Heart left ventricle (tissue), 13 donors: ENCODE data around the gene HGFAC.

Experiments used
- POLR2A ChIP-seq, 2 donors: fragments of 450-650 bp; IDR thresholded peaks; one replicate each; pipeline ENCODE4 v1.6.1; 2017; ENCODE audit warnings: antibody characterized with exemption in 2 of 2, mild to moderate bottlenecking in 2 of 2, moderate library complexity in 2 of 2
- TF ChIP-seq, protein P1 (sequence below), 12 donors: fragments of 200-600 bp; sonication (generic) in 4 of 12; IDR thresholded peaks; one replicate each; pipeline versions ENCODE4 v1.5.0 to v1.8.0; 2018 to 2022; ENCODE audit warnings: antibody characterized with exemption in 12 of 12, mild to moderate bottlenecking in 5 of 12
- donor health status: ischemic (EF 13 %, LVEDD 7.1; RV severe dilation, severe dysfunction).
- donor health status: DM: no; HTN: yes; CAD: no.
- donor health status: DM: no; HTN: no; CAD: no.
- donor health status: ischemic (EF 25% LVEDD 6.9; RV normal size, moderate dysfunction).
- donor health status: ischemic (EF 25% LVEDD 5.7; RV mildly dilated, moderate dysfunction).
- donor health status: ischemic (EF 35%, LVEDD 5.7; RV mildly dilated, moderate dysfunction).
- donor health status: nonischemic (EF 11% LVEDD 7.7; RV severe dilation, severe dysfunction).
- donor health status: DM: yes; HTN: yes; CAD: no.
- donor health status: PGD.
- donor health status: ischemic (EF 29% LVEDD 5.4; RV normal size, mild dysfunction).
- donor health status: nonischemic (EF 23%, LVEDD 6.1; RV moderate dilation, normal function).

DNA sequence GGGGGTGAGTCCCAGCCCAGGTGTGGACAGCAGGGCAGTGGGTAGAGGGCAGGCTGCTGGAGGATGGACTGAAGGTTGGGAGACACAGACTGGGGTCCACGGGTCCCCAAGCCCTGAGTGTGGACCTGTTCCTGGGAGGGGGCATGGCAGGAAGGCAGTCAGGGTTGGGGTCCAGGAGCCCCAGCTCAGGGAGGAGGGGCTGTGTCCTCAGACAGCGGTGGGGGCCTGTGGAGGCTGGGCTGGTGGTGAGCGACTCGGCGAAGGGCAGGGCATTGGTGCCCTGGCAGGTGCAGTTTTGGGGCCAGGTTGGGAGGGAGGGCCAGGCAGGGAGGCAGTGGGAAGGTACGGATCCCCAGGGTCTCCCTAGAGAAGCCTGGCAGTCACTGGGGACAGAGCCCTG, 55.3 kb downstream of the HGFAC start:
- TF ChIP-seq, protein P1, sequence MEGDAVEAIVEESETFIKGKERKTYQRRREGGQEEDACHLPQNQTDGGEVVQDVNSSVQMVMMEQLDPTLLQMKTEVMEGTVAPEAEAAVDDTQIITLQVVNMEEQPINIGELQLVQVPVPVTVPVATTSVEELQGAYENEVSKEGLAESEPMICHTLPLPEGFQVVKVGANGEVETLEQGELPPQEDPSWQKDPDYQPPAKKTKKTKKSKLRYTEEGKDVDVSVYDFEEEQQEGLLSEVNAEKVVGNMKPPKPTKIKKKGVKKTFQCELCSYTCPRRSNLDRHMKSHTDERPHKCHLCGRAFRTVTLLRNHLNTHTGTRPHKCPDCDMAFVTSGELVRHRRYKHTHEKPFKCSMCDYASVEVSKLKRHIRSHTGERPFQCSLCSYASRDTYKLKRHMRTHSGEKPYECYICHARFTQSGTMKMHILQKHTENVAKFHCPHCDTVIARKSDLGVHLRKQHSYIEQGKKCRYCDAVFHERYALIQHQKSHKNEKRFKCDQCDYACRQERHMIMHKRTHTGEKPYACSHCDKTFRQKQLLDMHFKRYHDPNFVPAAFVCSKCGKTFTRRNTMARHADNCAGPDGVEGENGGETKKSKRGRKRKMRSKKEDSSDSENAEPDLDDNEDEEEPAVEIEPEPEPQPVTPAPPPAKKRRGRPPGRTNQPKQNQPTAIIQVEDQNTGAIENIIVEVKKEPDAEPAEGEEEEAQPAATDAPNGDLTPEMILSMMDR (IDR thresholded peaks at IDR 0.05): no peak
- no peak for TF ChIP-seq POLR2A (IDR thresholded peaks at IDR 0.05)
